Sigmoid colon (tissue), 4 donors: ENCODE measurements around the gene PROC.

Source experiments
- POLR2A ChIP-seq, 2 donors: fragments of 450-650 bp; IDR thresholded peaks; one replicate each; pipeline ENCODE4 v1.6.1; 2016; ENCODE audit warnings: antibody characterized with exemption in 2 of 2, mild to moderate bottlenecking in 2 of 2, moderate library complexity in 2 of 2
- POLR2AphosphoS5 ChIP-seq, 4 donors: sonication (generic); formaldehyde crosslinking; IDR thresholded peaks; one replicate each; pipeline ENCODE4 v1.6.1; 2017; ENCODE audit warnings: antibody characterized with exemption in 4 of 4
- TF ChIP-seq, protein P1 (sequence below), 4 experiments: fragments of 450-650 bp in 3 of 4; fragments of 200-600 bp in 1 of 4; IDR thresholded peaks; one replicate each; pipeline ENCODE4 v1.5.1; 2016 to 2019; ENCODE audit warnings: antibody characterized with exemption in 4 of 4, mild to moderate bottlenecking in 3 of 4, moderate library complexity in 2 of 4

DNA sequence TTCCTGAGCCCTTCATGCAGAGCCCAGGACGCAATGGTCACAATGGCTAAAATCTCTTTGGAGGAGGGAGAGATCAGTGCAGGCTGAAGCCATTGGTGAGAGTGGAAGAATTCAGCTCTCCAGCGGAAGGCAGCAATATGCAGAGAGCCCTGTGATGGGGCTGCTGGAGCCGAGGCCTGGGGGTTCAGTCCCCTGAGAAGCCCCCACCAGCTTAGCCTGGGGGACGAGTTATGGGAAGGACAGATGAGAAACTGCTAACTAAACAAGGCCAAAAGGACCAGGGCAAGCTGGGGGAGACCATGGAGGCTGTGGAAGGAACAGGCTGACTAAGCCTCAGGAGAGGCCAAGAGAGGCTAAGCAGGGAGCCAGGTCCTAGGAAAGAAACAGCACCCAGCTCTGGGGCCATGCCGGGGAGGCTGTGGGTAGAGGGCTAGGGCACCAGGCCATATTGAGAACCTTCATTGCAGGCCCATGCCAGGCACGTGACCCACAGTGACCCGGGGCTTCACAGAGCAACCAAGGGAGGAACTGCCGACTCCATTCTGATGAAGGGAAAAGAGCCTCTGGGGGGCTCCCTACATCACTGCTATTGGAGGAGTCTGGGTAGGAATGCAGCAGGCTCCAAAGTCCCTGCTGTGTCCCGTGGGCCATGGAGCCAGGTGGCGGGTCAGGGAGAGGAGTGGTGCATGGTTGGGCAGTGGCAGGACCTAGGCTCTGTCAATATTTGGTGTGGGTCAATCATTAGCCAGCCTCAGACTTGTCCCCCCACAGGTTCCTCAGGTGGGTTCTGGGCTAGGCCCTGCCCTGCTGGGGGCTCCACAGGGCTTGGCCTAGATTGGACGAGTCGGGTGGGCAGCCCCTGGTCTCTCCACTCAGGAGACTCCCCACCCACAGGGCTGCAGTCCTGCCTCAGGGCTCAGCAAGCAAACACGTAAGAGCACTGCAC, 19.8 kb downstream of the PROC start:
- no peak for TF ChIP-seq POLR2A (IDR thresholded peaks at IDR 0.05)
- TF ChIP-seq, protein P1, sequence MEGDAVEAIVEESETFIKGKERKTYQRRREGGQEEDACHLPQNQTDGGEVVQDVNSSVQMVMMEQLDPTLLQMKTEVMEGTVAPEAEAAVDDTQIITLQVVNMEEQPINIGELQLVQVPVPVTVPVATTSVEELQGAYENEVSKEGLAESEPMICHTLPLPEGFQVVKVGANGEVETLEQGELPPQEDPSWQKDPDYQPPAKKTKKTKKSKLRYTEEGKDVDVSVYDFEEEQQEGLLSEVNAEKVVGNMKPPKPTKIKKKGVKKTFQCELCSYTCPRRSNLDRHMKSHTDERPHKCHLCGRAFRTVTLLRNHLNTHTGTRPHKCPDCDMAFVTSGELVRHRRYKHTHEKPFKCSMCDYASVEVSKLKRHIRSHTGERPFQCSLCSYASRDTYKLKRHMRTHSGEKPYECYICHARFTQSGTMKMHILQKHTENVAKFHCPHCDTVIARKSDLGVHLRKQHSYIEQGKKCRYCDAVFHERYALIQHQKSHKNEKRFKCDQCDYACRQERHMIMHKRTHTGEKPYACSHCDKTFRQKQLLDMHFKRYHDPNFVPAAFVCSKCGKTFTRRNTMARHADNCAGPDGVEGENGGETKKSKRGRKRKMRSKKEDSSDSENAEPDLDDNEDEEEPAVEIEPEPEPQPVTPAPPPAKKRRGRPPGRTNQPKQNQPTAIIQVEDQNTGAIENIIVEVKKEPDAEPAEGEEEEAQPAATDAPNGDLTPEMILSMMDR (IDR thresholded peaks at IDR 0.05): no peak
- no peak for TF ChIP-seq POLR2AphosphoS5 (IDR thresholded peaks at IDR 0.05)
